ENCODE data around the gene ZKSCAN3.

GRCh38 chr6:28335564-28336283 lies 14.0 kb upstream of the ZKSCAN3 start, which contains the start of gene ZSCAN31:
- TF ChIP-seq CTCF (IDR thresholded peaks at IDR 0.05), result no peak
- peak; percentile 49 to 83 for TF ChIP-seq POLR2A (IDR thresholded peaks at IDR 0.05)
